SK-N-SH (cell line): ENCODE measurements around the gene MRPS21.

Experiments
- ELF1 ChIP-seq: IDR thresholded peaks from 2 replicates; pipeline ENCODE4 v1.4.0; 2012
- SMC3 ChIP-seq: IDR thresholded peaks from 2 replicates; pipeline ENCODE4 v1.6.1; 2012; ENCODE audit warnings: low read depth, low read length, improper control_type of control experiment

DNA sequence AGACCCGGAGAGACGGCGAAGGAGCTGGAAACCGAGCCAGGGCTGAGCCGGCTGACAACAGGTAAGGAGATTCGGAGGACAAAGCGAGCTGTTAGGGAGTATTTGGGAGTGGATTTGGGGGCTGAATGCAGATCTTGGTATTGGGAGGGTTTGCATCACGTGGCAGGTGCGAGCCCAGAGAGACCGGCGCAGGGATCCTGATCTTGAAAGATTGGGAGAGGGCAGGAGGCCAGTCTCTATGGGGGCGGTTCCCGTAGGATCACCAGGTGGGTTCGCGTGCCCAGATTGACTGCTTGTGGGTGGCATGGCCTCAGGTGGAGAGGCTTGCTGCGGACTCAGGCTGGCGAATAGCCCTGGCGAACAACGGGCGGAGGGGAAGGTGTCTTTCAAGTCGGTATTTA, 11.1 kb upstream of the MRPS21 start:
- TF ChIP-seq ELF1 (no peak), SMC3 (no peak)
